Esophagus squamous epithelium (tissue), 5 donors: ENCODE measurements around the gene THOC5. TPM values are rescaled to one million over a fixed set of nuclear protein-coding genes. Genes with fewer than 3 reads are reported as not detected.
"Not testable (repeated sequence)": the region's sequence is repeated elsewhere in the genome, so short reads cannot be mapped to it uniquely, and the experiment has no call there.

Experiments
- DNase-seq: peaks from one replicate; lab custom pipeline; 2025; lab: John Stamatoyannopoulos, UW
- H3K27ac ChIP-seq, 4 donors: fragments of 200-600 bp; sonication (generic); one replicate each; pipeline ENCODE4 v1.5.1; 2016 to 2019; ENCODE audit warnings: mild to moderate bottlenecking in 1 of 4
- H3K27me3 ChIP-seq, 4 donors: fragments of 200-600 bp; sonication (generic); 1 replicate in 3 of 4; 2 replicates in 1 of 4; pipeline versions ENCODE4 v1.5.1 to v1.6.0; 2017 to 2021; ENCODE audit warnings: antibody characterized with exemption in 1 of 4
- H3K36me3 ChIP-seq, 3 donors: fragments of 200-600 bp; sonication (generic); one replicate each; pipeline ENCODE4 v1.5.1; 2016 to 2019
- H3K4me1 ChIP-seq, 3 donors: fragments of 200-600 bp; sonication (generic); one replicate each; pipeline ENCODE4 v1.5.1; 2017 to 2019
- H3K4me3 ChIP-seq, 4 donors: fragments of 200-600 bp; sonication (generic); 1 replicate in 3 of 4; 2 replicates in 1 of 4; pipeline ENCODE4 v1.5.1; 2016 to 2019; ENCODE audit warnings: mild to moderate bottlenecking in 2 of 4, moderate library complexity in 1 of 4
- H3K9me3 ChIP-seq, 3 donors: fragments of 200-600 bp; sonication (generic); one replicate each; pipeline ENCODE4 v1.5.1; 2016 to 2019
- POLR2A ChIP-seq, 4 donors: fragments of 450-650 bp; IDR thresholded peaks; one replicate each; pipeline ENCODE4 v1.6.1; 2017; ENCODE audit warnings: antibody characterized with exemption in 4 of 4, mild to moderate bottlenecking in 4 of 4, moderate library complexity in 3 of 4
- WGBS, 2 donors: methylation state at CpG; one replicate each; pipeline ENCODE4 v1.1.5; 2018; 5-methylcytosine and 5-hydroxymethylcytosine counted together
- intact Hi-C: fragments of 100-400 bp; cut with DNase I; formaldehyde crosslinking; loops from one replicate; pipeline ENCODE4 v1.15.0; 2022
- total RNA-seq, 4 donors: library from RNA; depleted of rRNA; stranded (reverse); fragments of >200 nt; gene quantifications; one replicate each; pipeline ENCODE4 v1.1.0, GENCODE V29; 2016
- TF ChIP-seq, protein P1 (sequence below), 6 experiments: fragments of 450-650 bp in 4 of 6; fragments of 200-600 bp in 2 of 6; sonication (generic) in 2 of 6; IDR thresholded peaks; one replicate each; pipeline ENCODE4 v1.5.1; 2016 to 2019; ENCODE audit warnings: antibody characterized with exemption in 6 of 6, mild to moderate bottlenecking in 4 of 6, moderate library complexity in 4 of 6
- donor health status: DM: yes; HTN: yes; CAD: no.

The THOC5 gene
- 10 to 100 TPM; 17.5 to 32.0 (median 25.6) TPM for total RNA-seq

GRCh38 chr22:29553351-29554224, at the start of gene THOC5:
Gene THOC5 (minus strand): TSS chr22:29553757. CDS start chr22:29549147, 4,610 bp downstream.
- H3K36me3 ChIP-seq: peaks cover 0 to 58% (median 4%) of the 10 kb centered on the region in 3 donors
- peak; percentile 44 for DNase-seq
- H3K4me1 ChIP-seq: peaks cover 6 to 30% (median 10%) of the 10 kb centered on the region in 3 donors
- no peaks in the 10 kb centered on the region for H3K9me3 ChIP-seq
- intact Hi-C loops: loop anchor here (10.0 kb wide), 1 partner anchor 61 kb away; no protein-coding TSS in a partner anchor
- TF ChIP-seq, protein P1, sequence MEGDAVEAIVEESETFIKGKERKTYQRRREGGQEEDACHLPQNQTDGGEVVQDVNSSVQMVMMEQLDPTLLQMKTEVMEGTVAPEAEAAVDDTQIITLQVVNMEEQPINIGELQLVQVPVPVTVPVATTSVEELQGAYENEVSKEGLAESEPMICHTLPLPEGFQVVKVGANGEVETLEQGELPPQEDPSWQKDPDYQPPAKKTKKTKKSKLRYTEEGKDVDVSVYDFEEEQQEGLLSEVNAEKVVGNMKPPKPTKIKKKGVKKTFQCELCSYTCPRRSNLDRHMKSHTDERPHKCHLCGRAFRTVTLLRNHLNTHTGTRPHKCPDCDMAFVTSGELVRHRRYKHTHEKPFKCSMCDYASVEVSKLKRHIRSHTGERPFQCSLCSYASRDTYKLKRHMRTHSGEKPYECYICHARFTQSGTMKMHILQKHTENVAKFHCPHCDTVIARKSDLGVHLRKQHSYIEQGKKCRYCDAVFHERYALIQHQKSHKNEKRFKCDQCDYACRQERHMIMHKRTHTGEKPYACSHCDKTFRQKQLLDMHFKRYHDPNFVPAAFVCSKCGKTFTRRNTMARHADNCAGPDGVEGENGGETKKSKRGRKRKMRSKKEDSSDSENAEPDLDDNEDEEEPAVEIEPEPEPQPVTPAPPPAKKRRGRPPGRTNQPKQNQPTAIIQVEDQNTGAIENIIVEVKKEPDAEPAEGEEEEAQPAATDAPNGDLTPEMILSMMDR (IDR thresholded peaks at IDR 0.05): peak; percentile 52 to 77 (median 56)
- TF ChIP-seq POLR2A (IDR thresholded peaks at IDR 0.05): peak in 2 of 4 donors; percentile 35 to 43
- H3K27me3 ChIP-seq: no peaks in the 10 kb centered on the region
- WGBS, 2 donors: 0 to 1% methylated on average over 14 to 29 of the region's 44 CpGs
- peak within 1 kb of the TSS; percentile 80 to 94 (median 84) for H3K27ac ChIP-seq
- H3K4me3 ChIP-seq: peak within 1 kb of the TSS; percentile 63 to 85 (median 77)

GRCh38 chr22:29598684-29599020, 45.1 kb upstream of the THOC5 start:
- H3K9me3 ChIP-seq: no peaks in the 10 kb centered on the region
- no peak for DNase-seq
- H3K27ac ChIP-seq: no peak overlapping the region
- H3K4me3 ChIP-seq: no peak overlapping the region
- intact Hi-C loops: no loop called here
- TF ChIP-seq, protein P1 (IDR thresholded peaks at IDR 0.05): no peak
- H3K36me3 ChIP-seq: no peaks in the 10 kb centered on the region
- H3K27me3 ChIP-seq: no peaks in the 10 kb centered on the region
- 88 to 95% methylated on average over 3 of the region's 3 CpGs for WGBS, 2 donors
- H3K4me1 ChIP-seq: peaks cover 0 to 9% (median 0%) of the 10 kb centered on the region in 3 donors

- H3K4me3 ChIP-seq, H3K27me3 ChIP-seq, H3K4me1 ChIP-seq, H3K36me3 ChIP-seq, DNase-seq, H3K9me3 ChIP-seq, H3K27ac ChIP-seq, intact Hi-C loops: not testable (repeated sequence)
- WGBS, 2 donors: 90 to 95% methylated on average over 4 to 13 of the region's 57 CpGs
Observed at GRCh38 chr22:29597871-29598683, 44.5 kb upstream of the THOC5 start.

- WGBS, 2 donors: 60 to 71% methylated on average over 10 of the region's 10 CpGs
Observed at GRCh38 chr22:29596408-29596807, 42.9 kb upstream of the THOC5 start.

DNA sequence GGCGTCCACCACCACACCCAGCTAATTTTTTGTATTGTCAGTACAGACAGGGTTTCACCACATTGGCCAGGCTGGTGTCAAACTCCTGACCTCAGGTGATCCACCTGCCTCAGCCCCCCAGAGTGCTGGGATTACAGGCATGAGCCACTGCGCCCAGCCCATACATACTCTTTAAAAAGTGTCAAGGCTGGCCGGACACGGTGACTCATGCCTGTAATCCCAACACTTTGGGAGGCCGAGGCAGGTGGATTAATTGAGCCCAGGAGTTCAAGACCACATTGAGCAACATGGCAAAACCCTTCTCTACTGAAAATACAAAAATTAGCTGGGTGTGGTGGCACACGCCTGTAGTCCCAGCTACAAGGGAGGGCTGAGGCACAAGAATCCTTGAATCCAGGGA, 40.9 kb upstream of the THOC5 start:
- H3K9me3 ChIP-seq, DNase-seq, H3K36me3 ChIP-seq, H3K4me1 ChIP-seq, H3K27ac ChIP-seq, H3K4me3 ChIP-seq, H3K27me3 ChIP-seq, intact Hi-C loops: not testable (repeated sequence)
- 51 to 80% methylated on average over 2 to 5 of the region's 6 CpGs for WGBS, 2 donors

More at GRCh38 chr22:29596408-29596807, 42.9 kb upstream of the THOC5 start:
- H3K36me3 ChIP-seq: no peaks in the 10 kb centered on the region
- intact Hi-C loops: no loop called here
- H3K4me3 ChIP-seq: no peak overlapping the region
- H3K27me3 ChIP-seq: no peaks in the 10 kb centered on the region
- no peaks in the 10 kb centered on the region for H3K9me3 ChIP-seq
- no peak overlapping the region for H3K27ac ChIP-seq
- TF ChIP-seq, protein P1 (IDR thresholded peaks at IDR 0.05): no peak
- no peak for TF ChIP-seq POLR2A (IDR thresholded peaks at IDR 0.05)
- DNase-seq: no peak
- H3K4me1 ChIP-seq: no peaks in the 10 kb centered on the region

DNA sequence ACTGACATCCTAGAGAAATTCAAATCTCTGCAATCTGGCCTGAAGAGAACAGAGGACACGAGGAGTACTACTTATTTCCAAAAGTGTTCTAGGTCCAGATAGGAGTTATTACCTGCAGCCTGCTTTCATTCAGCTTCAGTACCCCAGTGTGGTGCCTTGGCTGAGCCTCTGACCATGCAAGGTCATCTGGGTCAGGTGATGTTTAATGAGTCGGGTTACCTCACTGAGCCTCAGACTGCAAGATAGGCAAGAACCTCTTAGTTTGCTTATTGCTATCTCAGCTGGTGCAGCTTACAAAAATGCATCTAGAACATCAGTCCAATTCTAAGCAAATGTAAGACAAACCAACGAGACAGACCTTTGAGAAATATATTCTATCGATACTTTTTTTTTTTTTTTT, 40.4 kb upstream of the THOC5 start:
- Histone ChIP-seq H3K27ac (no peak overlapping the region), H3K4me3 (no peak overlapping the region), H3K36me3 (no peaks in the 10 kb centered on the region), H3K4me1 (no peaks in the 10 kb centered on the region), H3K9me3 (no peaks in the 10 kb centered on the region), H3K27me3 (no peaks in the 10 kb centered on the region)
- 73 to 81% methylated on average over 4 of the region's 4 CpGs for WGBS, 2 donors
- TF ChIP-seq, protein P1 (IDR thresholded peaks at IDR 0.05): no peak
- TF ChIP-seq POLR2A (IDR thresholded peaks at IDR 0.05): no peak
- DNase-seq: no peak
- intact Hi-C loops: no loop called here
